Astrocyte (in vitro differentiated cells and primary cell): ENCODE measurements around the gene EML6. TPM values are rescaled to one million over a fixed set of nuclear protein-coding genes. Genes with fewer than 3 reads are reported as not detected.
A peak's percentile ranks its signal among the peaks of the same experiment; 100 is the strongest.

ENCODE experiments used
- DNase-seq: peaks from one replicate; pipeline ENCODE4 v3.0.0-alpha.2; 2010; ENCODE audit warnings: low read depth
- FAIRE-seq: peaks from 2 replicates; lab custom pipeline; 2011; peaks lifted over from hg19 to GRCh38; lab: Jason Lieb, UNC
- H2AFZ ChIP-seq: 2 replicates; pipeline ENCODE4 v1.6.0; 2012; ENCODE audit warnings: low read depth, low read length, inconsistent platforms
- H3K27ac ChIP-seq: 2 replicates; pipeline ENCODE4 v1.5.1; 2011; ENCODE audit warnings: low read depth, low read length, inconsistent platforms
- H3K27me3 ChIP-seq: 2 replicates; pipeline ENCODE4 v1.6.0; 2011; ENCODE audit warnings: low read length, inconsistent platforms; ENCODE audit not compliant: insufficient read depth
- H3K36me3 ChIP-seq: 2 replicates; pipeline ENCODE4 v1.5.1; 2011; ENCODE audit warnings: low read length, inconsistent platforms; ENCODE audit not compliant: insufficient read depth
- H3K4me1 ChIP-seq: 2 replicates; pipeline ENCODE4 v1.5.1; 2011; ENCODE audit warnings: low read length, inconsistent platforms; ENCODE audit not compliant: insufficient read depth
- H3K4me2 ChIP-seq: 2 replicates; pipeline ENCODE4 v1.6.0; 2012; ENCODE audit warnings: low read length, inconsistent platforms
- H3K4me3 ChIP-seq: 2 replicates; pipeline ENCODE4 v1.5.1; 2011; ENCODE audit warnings: low read depth, mild to moderate bottlenecking, low read length, inconsistent platforms; ENCODE audit not compliant: insufficient read depth
- H3K79me2 ChIP-seq: 2 replicates; pipeline ENCODE4 v1.6.0; 2012; ENCODE audit warnings: mild to moderate bottlenecking, low read length, inconsistent platforms; ENCODE audit not compliant: insufficient read depth
- H3K9ac ChIP-seq: 2 replicates; pipeline ENCODE4 v1.6.0; 2012; ENCODE audit warnings: mild to moderate bottlenecking, low read length, inconsistent platforms
- H3K9me3 ChIP-seq: 2 replicates; pipeline ENCODE4 v1.5.1; 2012; ENCODE audit warnings: low read depth, mild to moderate bottlenecking, low read length, inconsistent platforms; ENCODE audit not compliant: insufficient read depth
- H4K20me1 ChIP-seq: 2 replicates; pipeline ENCODE4 v1.6.0; 2012; ENCODE audit warnings: low read length, inconsistent platforms; ENCODE audit not compliant: insufficient read depth
- H3K27ac Mint-ChIP-seq: one replicate; pipeline ENCODE4 v1.8.0; 2021; ENCODE audit warnings: mild to moderate bottlenecking, mixed read lengths; ENCODE audit not compliant: unreplicated experiment
- H3K27me3 Mint-ChIP-seq: one replicate; pipeline ENCODE4 v1.8.0; 2021; ENCODE audit warnings: low read depth, mixed read lengths; ENCODE audit not compliant: unreplicated experiment
- H3K36me3 Mint-ChIP-seq: one replicate; pipeline ENCODE4 v1.8.0; 2021; ENCODE audit warnings: low read depth, mixed read lengths; ENCODE audit not compliant: unreplicated experiment
- H3K4me1 Mint-ChIP-seq: one replicate; pipeline ENCODE4 v1.8.0; 2021; ENCODE audit warnings: low read depth, mixed read lengths; ENCODE audit not compliant: unreplicated experiment
- H3K4me3 Mint-ChIP-seq: one replicate; pipeline ENCODE4 v1.8.0; 2021; ENCODE audit warnings: mild to moderate bottlenecking, moderate library complexity, mixed read lengths; ENCODE audit not compliant: unreplicated experiment
- H3K9me3 Mint-ChIP-seq: one replicate; pipeline ENCODE4 v1.8.0; 2021; ENCODE audit warnings: mild to moderate bottlenecking, mixed read lengths; ENCODE audit not compliant: unreplicated experiment
- CTCF ChIP-seq: IDR thresholded peaks from 2 replicates; pipeline ENCODE4 v1.5.1; 2011; ENCODE audit warnings: low read depth, mild to moderate bottlenecking, inconsistent platforms, low read length, moderate library complexity; ENCODE audit not compliant: insufficient read depth
- EZH2 ChIP-seq: IDR thresholded peaks from 2 replicates; pipeline ENCODE4 v1.6.1; 2012; ENCODE audit warnings: mild to moderate bottlenecking, low read length, inconsistent platforms; ENCODE audit not compliant: insufficient read depth
- total RNA-seq: library from RNA; stranded (reverse); gene quantifications from 2 replicates; pipeline ENCODE4 v1.2.1, GENCODE V29; 2021

The EML6 gene
- total RNA-seq, 1 donor from 2014 or later = 0.23 TPM

- Mint-ChIP-seq H3K9me3 (peaks cover 4% of the 10 kb centered on the region), H3K4me3 (no peak overlapping the region), H3K27me3 (peaks cover 6% of the 10 kb centered on the region), H3K27ac (no peak overlapping the region), H3K4me1 (peaks cover 7% of the 10 kb centered on the region), H3K36me3 (peaks cover 3% of the 10 kb centered on the region)
- Histone ChIP-seq H3K9me3 (no peaks in the 10 kb centered on the region), H3K79me2 (no peaks in the 10 kb centered on the region), H3K36me3 (no peaks in the 10 kb centered on the region), H3K9ac (no peak overlapping the region), H3K27me3 (no peaks in the 10 kb centered on the region), H2AFZ (no peak overlapping the region), H3K4me3 (no peak overlapping the region), H4K20me1 (no peaks in the 10 kb centered on the region), H3K4me1 (peaks cover 20% of the 10 kb centered on the region), H3K27ac (no peak overlapping the region), H3K4me2 (no peak overlapping the region)
- TF ChIP-seq EZH2 (no peak), CTCF (no peak)
- no peak for DNase-seq
- FAIRE-seq = no peak
Observed at GRCh38 chr2:54859416-54859815, 136.0 kb downstream of the EML6 start.

GRCh38 chr2:54859997-54860701, 136.7 kb downstream of the EML6 start:
- Histone ChIP-seq H3K27me3 (no peaks in the 10 kb centered on the region), H3K27ac (peak overlapping the region; percentile 6), H3K9me3 (no peaks in the 10 kb centered on the region), H2AFZ (peak overlapping the region; percentile 46), H3K4me3 (no peak overlapping the region), H3K4me2 (peak overlapping the region; percentile 76), H3K79me2 (no peaks in the 10 kb centered on the region), H3K4me1 (peaks cover 20% of the 10 kb centered on the region), H3K9ac (no peak overlapping the region), H3K36me3 (no peaks in the 10 kb centered on the region), H4K20me1 (no peaks in the 10 kb centered on the region)
- H3K4me1 Mint-ChIP-seq = peaks cover 7% of the 10 kb centered on the region
- H3K9me3 Mint-ChIP-seq = peaks cover 4% of the 10 kb centered on the region
- H3K27ac Mint-ChIP-seq = no peak overlapping the region
- no peak for TF ChIP-seq CTCF
- no peak overlapping the region for H3K4me3 Mint-ChIP-seq
- FAIRE-seq = peak; percentile 13
- peaks cover 5% of the 10 kb centered on the region for H3K27me3 Mint-ChIP-seq
- DNase-seq = peak; percentile 96
- peaks cover 3% of the 10 kb centered on the region for H3K36me3 Mint-ChIP-seq

GRCh38 chr2:54862229-54862628, 138.8 kb downstream of the EML6 start:
- Histone ChIP-seq H3K27ac (no peak overlapping the region), H3K9ac (no peak overlapping the region), H4K20me1 (no peaks in the 10 kb centered on the region), H2AFZ (no peak overlapping the region), H3K36me3 (no peaks in the 10 kb centered on the region), H3K27me3 (no peaks in the 10 kb centered on the region), H3K4me1 (peaks cover 20% of the 10 kb centered on the region), H3K4me3 (no peak overlapping the region), H3K9me3 (no peaks in the 10 kb centered on the region), H3K79me2 (no peaks in the 10 kb centered on the region), H3K4me2 (no peak overlapping the region)
- H3K4me1 Mint-ChIP-seq = peaks cover 7% of the 10 kb centered on the region
- no peaks in the 10 kb centered on the region for H3K27me3 Mint-ChIP-seq
- no peak overlapping the region for H3K4me3 Mint-ChIP-seq
- DNase-seq = no peak
- no peaks in the 10 kb centered on the region for H3K36me3 Mint-ChIP-seq
- no peak for FAIRE-seq
- TF ChIP-seq CTCF = no peak
- TF ChIP-seq EZH2 = no peak
- no peaks in the 10 kb centered on the region for H3K9me3 Mint-ChIP-seq
- no peak overlapping the region for H3K27ac Mint-ChIP-seq
